HK-2 (cell line): Measurements from ENCODE around the gene CNOT4.

Source experiments
- DNase-seq: peaks from one replicate; pipeline ENCODE4 v3.0.0-alpha.2; 2018; ENCODE audit not compliant: unreplicated experiment

The CNOT4 gene

DNA sequence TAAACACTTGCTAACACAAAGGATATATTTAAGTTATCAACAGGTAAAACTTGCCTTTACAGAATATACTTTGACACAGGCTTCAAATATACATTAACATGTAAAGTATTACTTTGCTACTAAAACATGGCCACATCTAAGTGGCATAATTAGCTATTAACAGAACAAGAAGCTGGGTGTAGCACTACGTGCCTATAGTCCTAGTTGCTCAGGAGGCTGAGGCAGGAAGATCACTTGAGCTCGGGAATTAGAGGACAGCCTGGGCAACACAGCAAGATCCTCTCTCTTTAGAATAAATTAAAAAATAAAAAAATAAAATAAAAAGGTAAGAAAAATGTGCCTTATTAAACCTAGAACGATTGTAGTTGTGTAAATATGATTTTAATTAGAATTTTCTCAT lies 106.6 kb downstream of the CNOT4 start:
- DNase-seq = no peak

DNA sequence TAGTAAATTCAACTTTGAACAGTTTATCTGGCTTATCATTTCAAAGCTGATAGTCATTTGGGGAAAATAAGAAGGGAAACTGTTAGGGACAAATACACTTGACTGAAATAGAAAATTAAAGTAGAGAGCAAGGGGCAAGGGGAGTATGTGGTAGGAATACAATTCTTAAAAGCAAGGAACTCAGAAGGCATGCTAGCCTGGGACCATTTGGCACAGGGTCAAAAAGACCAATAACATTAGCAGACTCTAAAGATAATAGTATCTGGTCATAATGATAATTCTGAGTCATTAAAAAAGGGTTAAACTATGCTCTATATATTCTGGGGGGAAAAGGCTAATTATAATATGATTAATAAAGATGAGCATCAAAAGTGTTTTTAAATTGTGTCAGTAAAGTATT lies 112.2 kb downstream of the CNOT4 start:
- no peak for DNase-seq

DNA sequence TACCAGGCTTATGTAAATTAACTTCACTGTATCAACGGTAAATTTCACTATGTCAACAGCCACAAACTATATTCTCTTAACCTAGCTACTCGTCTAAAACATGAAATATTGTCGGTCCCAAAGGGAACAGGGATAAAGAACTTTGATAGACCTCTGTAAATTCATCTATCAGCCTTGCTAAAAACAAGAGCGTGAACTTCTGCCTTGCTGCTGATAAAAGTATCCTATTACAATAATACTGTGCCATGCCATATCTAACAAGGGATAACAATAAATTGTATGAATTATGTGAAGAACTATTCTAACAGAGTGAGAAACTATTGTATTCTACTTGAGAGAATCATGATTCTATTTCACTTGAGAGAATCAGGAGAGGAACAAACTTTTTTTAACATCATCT lies 117.2 kb downstream of the CNOT4 start:
- DNase-seq = no peak

DNA sequence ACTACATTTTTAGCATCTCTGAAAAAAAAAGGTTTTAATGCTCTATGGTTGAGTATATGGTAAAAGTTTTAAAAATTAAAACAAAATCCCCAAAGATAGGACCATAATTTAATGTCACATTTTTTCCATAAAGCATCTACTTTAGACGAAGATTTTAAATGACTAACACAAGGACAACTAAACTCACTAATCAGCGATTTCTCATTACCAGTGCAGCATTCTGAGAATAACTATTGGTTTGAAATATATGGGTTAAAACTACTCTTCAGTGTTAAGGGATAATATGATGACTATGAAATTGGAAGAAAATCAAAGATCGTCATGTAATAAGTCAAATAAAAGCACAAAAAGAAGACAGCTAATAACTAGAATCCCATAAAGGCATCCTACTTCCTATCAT lies 118.4 kb downstream of the CNOT4 start:
- no peak for DNase-seq

DNA sequence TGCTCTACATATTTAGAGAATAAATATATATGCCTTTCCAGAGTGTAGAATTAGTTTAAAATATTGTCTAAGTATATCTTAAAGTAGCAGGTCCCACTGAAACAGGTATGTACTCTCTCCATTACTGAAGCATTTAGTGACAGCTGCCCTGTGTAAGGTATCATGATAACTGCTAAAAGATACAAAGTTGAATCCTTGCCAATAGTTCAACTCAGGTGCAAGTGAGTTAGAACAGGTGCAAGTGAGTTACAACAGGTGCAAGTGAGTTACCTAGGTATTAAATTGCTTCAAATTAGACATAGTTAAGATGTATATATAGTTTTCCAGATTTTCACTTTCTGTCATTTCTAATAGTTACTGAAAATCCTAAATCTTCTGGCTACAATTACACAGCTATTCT lies 119.1 kb downstream of the CNOT4 start:
- DNase-seq = no peak

DNA sequence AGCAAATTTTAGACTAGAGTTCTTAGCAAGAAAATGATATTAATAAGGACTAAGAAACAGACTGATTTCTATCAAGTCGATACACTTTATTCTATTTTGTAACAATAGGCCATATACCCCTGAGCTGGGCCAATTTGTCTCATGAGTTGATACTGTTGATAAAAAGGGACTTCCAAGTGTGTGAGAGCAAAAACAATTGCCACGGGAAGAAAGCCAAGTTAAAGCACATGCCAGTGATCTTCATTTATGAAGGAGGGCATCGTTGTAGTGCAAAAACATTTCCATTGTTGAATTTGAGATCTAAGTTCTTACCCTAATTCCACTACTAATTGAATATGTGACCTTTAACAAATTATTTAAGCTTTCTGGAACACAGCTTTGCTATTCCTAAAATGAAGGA lies 119.9 kb downstream of the CNOT4 start:
- DNase-seq = no peak

DNA sequence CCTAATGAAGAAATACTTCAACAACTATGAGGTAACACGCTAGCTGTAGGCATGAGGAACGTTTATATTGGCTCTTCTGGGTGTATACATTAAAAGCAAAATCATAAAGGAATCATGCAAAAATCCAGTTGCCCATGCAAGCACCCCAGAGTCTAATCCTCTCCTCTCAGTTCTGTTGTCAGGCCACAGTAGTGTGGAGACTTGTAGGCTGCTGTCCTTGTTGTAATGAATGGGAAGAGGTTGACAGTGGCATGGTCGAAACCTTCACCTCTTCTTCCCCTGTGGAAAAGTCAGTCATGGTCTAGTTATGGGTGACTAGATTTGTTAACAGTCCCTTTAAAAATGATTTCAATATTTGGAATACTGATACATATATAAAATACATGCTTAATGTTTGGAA lies 121.3 kb downstream of the CNOT4 start:
- no peak for DNase-seq

DNA sequence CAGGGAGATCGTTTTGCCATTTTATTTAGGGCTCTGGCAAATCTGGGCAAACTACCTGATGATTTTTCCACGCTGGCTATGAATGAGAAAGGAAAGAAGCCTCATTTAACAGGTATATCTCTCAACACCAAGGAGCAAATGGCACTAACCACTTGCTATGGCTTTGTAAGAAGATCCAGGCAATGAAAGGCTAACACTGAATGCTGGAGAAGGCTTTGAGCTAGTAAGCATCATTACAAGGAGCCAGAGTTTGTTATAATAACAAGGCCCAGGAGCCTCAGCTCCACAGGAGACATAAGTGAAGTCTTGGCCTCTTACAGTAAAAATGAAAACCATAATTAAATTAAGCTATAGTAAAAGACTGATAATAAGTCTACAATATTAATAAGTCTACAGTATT lies 123.1 kb downstream of the CNOT4 start:
- no peak for DNase-seq

DNA sequence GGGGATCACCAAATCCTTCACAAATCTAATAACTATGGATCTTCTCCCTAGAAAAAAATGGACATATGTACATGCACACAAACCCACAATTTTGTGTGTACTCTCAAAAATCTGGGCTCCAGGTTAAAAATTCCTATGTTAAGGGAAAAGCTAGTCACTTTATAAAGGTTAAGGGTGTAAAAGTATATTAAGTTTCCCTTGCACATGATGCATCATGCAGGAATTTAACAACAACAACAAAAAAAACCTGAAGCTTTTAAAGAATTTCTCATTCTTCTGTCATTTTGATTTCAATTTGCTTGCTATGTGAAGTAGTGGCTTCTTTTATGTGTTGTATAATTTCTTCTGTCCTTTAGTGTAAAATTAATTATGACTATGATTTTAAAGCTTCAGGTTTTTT lies 123.7 kb downstream of the CNOT4 start:
- DNase-seq = no peak

DNA sequence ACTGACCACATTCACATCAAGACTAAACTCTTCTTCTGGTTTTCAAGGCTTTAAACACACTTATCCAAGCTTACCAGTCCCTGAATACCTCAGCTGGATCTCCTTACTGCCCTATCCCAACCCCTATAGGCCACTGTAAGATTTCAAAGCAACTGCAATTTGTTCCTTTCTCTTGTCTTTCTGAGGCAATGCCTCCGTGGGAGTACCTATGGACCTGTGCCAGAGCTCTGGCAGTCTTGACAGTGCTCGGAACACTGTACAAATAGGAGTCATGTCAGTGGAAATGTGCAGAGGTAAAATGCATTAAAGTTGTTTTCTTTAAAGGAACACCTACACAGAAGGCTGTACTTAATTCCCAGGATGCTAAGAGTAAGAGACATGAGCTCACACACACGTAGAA lies 124.7 kb downstream of the CNOT4 start:
- no peak for DNase-seq

DNA sequence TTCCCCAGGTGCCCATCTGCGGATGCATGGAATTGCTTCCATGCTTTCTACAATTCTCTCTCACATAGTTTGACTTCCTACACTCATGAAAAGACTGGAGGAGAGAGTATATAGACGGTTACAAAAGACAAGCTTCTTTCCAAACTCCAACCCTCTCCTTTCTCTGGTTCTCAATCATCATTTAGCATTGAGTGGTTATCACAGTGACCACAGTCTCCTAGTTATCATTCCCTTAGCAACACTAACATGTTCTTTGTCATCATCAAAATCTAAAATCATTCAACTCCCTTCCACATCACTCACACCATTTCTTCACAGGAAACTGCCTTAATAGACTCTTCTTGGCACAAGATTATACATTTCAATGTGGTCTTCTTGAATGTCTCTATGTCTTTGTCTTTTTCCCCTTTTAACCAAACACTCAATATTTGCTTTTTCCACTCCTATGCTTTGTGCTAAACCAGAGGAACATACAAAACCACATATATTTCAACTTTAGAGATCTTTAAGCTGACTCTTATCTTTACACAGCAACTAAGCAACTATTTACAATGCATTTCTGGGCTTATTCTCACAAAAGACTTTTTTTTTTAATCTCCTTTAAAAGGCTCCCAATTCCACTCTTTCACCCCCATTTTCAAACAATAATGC lies 126.3 kb downstream of the CNOT4 start:
- no peak for DNase-seq

DNA sequence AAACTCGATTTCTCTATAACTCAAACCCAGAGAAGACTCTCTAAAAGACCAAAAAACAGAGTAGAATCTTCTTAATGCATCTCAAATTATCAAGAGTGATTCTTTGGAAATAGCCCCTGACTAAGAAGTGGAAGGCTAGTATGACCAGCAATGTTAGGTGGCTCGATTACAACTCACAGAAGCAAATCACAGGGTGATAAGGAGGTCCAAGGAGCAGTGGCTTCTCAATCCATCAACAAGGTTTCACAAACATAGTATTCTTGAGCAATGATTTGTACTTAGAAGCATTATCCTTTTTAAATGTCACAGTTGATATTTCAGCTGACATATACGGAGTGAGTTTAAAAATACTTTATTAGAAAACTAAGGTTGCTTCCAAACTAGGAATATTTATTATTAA lies 127.7 kb downstream of the CNOT4 start:
- DNase-seq = no peak

DNA sequence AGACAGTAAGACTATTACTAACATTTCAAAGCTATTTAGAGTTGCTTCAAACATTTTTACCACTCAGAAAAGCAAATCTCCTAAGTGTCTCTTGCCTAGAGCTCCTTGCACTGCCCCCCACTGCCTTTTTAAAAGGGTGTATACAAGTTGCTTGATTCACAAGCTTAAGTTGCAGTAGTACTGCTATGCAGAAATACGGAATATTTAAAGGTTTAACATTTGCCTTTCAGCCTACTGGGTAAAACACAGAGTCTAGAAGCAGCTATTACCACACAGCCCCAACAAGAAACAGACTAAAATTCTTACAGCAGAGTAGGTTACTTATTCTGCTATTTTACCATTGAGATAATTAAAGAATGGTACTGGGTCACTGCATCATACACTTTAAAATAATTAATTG lies 128.5 kb downstream of the CNOT4 start:
- no peak for DNase-seq

DNA sequence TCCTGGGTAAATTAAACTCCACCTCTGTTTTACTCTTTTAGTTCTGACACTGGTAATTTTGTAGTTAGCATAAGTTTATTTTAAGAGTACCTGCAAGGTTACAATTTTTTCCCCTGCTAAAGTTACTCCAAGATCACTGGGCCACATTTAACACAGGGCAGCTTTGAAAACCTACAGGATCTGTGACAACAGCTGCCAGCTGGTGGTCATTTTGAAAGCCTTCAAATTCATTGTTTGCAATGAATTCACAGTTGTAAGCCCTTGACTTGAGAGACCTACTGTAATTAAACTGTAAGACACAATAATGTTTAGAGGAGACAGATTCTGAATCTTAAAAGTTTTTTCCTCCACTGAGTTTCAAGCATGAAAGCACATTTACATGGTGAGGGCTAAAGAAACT lies 129.6 kb downstream of the CNOT4 start:
- DNase-seq = no peak

DNA sequence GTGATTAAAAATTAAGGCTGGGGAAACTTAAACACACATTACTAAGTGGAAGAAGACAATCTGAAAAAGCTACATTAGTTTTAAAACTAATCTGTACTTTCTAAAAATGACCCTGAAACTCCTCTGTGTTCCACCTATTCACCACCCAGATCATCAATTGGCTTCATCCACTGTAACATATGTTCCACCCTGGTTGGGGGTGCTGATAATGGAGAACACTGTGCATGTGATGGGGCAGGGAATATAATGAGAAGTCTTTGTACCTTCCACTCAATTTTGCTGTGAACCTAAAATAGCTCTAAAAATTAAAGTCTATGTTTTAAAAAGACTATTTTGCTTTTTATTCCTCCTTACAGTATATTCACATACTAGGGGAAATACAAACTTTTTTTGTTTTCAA lies 132.7 kb downstream of the CNOT4 start:
- no peak for DNase-seq

DNA sequence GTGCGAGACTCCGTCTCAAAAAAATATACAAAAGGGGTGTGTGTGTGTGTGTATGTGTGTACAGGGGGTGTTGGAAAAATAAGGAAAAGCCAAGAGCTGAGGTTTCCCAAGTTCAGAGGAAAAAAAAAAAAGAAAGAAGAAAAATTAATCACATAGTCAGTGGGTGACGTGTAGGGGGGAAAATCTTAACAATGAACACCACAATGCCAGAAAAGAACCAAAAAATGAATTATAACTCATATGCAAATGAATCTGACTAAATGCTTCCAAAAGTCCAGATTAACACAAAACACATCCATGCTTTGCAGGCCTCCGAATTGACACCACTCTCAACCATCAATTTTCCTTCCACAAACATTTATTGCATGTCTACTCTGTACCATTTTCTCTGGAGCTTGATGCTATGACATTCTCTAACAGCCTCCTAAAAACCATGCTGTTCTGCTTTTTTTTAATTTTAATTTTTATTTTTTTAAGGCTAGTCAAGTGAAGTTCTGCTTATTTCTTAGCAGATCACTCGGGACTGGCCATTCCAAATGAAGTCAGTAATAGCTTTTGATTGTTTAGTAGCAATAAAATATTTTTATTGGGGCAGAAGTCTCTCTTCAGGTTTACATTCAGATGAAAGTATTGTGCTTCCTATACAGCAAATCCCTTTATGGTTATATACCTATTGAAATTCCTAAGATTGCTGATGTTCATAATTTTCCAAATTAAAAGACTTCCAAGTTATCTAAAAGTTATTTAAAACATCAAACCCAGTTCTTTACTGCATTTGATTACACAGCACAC lies 133.8 kb downstream of the CNOT4 start:
- DNase-seq = no peak

DNA sequence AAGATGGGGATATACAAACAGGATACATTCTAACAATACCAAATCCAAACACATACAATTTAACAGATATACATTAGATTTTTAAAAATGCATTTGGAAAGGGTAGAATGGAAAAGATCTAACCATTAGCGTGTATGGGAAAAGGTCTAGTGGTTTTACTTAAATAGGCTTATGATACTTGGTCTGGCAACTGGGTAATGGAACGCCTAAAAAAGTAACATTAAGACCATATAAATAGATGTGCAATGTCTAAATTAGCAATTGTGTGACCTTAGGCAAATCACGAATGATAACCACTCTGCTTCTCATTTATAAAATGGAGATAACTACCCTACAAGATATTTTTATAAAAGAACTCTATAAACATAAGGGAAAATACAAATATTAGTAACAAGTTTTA lies 135.2 kb downstream of the CNOT4 start:
- DNase-seq = no peak

DNA sequence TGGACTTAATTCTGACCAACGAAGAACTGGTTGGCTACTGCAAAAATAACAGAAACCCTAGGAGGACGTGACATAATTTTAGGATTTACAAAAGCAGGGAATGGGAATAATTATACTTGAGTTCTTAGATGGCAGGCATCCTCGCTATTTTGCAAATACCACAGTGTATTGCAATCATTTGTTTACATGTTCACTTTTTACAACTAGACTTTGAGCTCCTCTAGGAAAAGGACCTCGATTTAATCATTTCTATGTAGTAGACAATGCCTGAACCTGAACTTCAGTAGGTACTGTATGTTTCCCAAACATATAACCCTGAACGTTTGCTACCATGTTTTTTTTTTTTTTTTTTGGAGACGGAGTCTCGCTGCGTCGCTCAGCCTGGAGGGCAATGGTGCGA lies 137.7 kb downstream of the CNOT4 start:
- no peak for DNase-seq

DNA sequence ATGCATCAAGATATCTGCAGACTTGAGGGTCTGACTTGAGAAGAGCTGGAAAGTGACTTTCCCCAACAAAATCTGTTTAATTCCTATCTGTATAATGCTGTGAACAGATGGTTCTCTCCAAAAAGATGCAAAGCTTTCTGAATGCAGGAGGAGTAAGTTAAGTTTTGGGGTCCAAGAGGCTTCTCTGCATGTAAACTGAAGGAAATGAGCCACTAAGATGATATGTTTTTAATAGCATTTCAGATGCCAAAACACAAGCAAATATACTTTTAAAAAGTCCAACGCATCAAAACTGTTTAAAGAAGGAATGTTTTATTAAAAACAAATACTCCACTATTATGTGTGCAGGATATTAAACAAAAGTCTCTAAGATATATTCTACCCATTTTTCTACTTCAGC lies 139.2 kb downstream of the CNOT4 start:
- DNase-seq = no peak

DNA sequence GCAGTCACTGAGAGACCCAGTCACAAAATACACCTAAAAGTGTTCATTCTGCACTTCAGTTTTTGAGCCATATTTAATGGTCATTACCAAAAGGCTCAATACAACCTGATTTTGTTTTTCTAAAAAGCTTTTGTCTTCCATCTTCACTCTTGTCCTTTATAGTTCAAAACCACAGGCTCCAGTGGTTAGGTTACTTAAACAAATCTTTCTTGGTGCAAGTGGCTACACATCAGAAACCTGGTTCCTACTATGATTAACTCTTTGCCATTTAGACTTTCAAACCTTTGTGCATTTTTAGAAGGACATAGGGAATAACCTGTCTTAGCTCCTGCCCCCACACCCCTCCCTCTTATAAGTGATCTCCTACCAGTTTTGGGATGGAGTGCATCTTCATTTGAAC lies 140.5 kb downstream of the CNOT4 start:
- DNase-seq = no peak

DNA sequence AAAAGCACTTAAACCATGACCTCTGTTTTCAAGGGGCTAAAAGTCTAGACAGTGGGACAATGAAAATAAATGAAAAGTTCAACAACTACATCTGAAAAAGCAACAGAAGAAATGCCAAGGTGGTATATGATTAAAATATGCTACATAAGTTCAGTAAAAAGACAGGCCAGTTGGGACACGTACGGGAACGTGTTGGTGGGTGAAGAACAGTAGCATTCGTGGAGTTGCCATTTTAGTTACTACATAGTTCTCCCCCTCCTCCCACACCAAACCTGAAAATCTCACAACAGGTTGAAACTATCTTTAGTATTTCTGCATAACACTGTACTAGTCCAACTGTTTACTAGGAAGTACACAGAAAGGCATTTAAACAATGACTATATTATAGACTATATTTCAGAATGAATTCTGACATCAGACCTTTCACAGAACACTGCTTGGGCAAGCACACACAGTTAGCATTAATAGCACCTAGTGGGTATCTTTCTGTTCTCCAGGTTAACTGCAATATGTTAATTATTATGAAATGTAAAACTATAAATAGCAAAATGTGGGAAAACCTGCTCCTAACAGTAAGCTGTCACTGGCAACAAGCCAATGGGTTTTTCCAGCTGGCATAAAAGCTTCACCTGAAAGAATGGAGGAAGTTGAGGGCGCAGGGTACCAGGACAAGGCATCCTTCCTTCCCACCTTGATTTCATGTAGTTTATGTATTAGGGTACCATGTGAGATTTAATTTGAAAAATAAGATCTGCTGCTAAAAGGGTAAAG lies 141.3 kb downstream of the CNOT4 start:
- DNase-seq = no peak

DNA sequence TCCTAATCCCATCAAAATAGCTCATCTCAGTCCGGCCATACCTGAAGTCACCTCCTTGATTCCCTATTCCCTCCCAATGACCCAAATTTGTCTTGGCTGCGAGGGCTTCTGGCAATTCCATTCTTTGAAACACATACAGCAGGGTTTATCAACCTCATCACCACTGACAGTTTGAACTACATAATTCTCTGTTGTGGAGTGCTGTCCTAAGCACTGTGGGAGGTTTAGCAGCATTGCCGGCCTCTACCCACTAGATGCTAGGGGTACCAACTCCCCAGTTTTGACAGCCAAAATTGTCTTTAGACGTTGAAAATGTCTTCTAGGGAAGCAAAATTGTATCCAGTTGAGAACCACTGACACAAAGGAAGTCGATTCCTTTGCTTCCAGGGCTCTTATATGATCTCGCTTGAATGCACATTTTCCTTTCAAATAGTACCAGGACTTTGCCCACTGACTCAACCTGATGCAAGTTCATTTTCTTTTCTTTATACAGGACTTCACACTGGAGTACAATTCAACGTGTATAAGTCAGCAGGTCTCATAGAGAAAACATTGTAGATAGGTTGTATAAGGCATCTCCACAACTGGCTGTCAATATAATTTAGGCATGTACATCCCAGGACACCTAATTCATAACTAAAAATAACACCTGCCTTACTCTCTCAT lies 142.9 kb downstream of the CNOT4 start:
- DNase-seq = no peak

DNA sequence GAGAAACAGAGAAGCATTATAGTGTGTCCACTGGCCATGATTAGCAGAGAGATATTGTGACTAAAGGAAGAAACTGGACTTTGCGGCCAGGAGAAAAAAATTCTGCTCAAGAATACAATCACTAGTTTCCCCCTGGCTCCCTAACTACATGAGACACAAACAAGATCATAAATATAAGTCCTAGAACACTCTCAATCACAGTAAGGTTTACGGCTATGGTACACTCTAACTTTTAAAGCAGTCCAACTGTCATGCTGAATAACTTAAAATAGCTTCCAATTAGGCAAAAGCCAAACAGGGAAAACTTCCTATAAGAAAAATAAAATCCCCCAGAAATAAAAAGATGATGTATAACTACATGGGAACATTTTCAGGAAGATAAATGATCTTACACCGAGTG lies 144.2 kb downstream of the CNOT4 start:
- no peak for DNase-seq
